Endothelial cell of umbilical vein (primary cell): ENCODE measurements around the gene RIMBP2. TPM values are rescaled to one million over a fixed set of nuclear protein-coding genes. Genes with fewer than 3 reads are reported as not detected.

Experiments used
- BruUV-seq: library from RNA; stranded (reverse); fragments of 400-500 nt; replicated peaks from 2 replicates; lab custom pipeline; 2021; lab: Mats Ljungman, UMichigan
- CTCF ChIA-PET: fragments of 300-600, 350-600 bp; sonication (Branson Sonifier 250); formaldehyde crosslinking; loops from one replicate; lab custom pipeline; 2021; ENCODE audit warnings: antibody characterized with exemption, inconsistent platforms; lab: Charles Lee
- POLR2A ChIA-PET: fragments of 300-600, 350-600 bp; sonication (Branson Sonifier 250); formaldehyde crosslinking; loops from one replicate; lab custom pipeline; 2021; ENCODE audit warnings: antibody characterized with exemption, inconsistent platforms; lab: Charles Lee
- DNase-seq: peaks from one replicate; pipeline ENCODE4 v3.0.0-alpha.2; 2011; ENCODE audit warnings: low read depth, low spot score
- FAIRE-seq: peaks from 2 replicates; lab custom pipeline; 2011; peaks lifted over from hg19 to GRCh38; lab: Jason Lieb, UNC
- H2AFZ ChIP-seq: 2 replicates; pipeline ENCODE4 v1.6.0; 2012; ENCODE audit warnings: low read depth, low read length, control low read depth, inconsistent platforms
- H3K27ac ChIP-seq: 2 replicates; pipeline ENCODE4 v1.5.1; 2011; ENCODE audit warnings: low read depth, mild to moderate bottlenecking, control low read depth, low read length, moderate library complexity; ENCODE audit not compliant: insufficient read depth
- H3K27me3 ChIP-seq, 2 experiments: 2 replicates each; pipeline versions ENCODE4 v1.6.0 to v1.6.1; 2011; ENCODE audit warnings: low read length in 2 of 2, mixed read lengths in 1 of 2; ENCODE audit not compliant: control insufficient read depth in 2 of 2, insufficient read depth in 2 of 2
- H3K36me3 ChIP-seq, 2 experiments: 2 replicates in 1 of 2; 3 replicates in 1 of 2; pipeline ENCODE4 v1.5.1; 2011; ENCODE audit warnings: low read length in 2 of 2, mild to moderate bottlenecking in 1 of 2, moderate library complexity in 1 of 2; ENCODE audit not compliant: control insufficient read depth in 2 of 2, insufficient read depth in 2 of 2; ENCODE audit errors: extremely low read depth in 1 of 2
- H3K4me1 ChIP-seq: 3 replicates; pipeline ENCODE4 v1.5.1; 2011; ENCODE audit warnings: mild to moderate bottlenecking, low read length; ENCODE audit not compliant: control insufficient read depth, insufficient read depth; ENCODE audit errors: extremely low read depth
- H3K4me2 ChIP-seq: 2 replicates; pipeline ENCODE4 v1.6.1; 2011; ENCODE audit warnings: low read length, control low read depth, mixed read lengths; ENCODE audit not compliant: insufficient read depth
- H3K4me3 ChIP-seq, 3 experiments: fragments of 200-600 bp in 1 of 3; sonication (generic), shearing (Covaris generic) in 1 of 3; replicated peaks in 1 of 3; 2 replicates each; pipeline ENCODE4 v1.5.1; 2011 to 2016; ENCODE audit warnings: control low read depth in 3 of 3, low read length in 3 of 3, mild to moderate bottlenecking in 2 of 3, inconsistent platforms in 1 of 3, low read depth in 1 of 3, moderate library complexity in 1 of 3; ENCODE audit not compliant: insufficient read depth in 1 of 3
- H3K79me2 ChIP-seq: 2 replicates; pipeline ENCODE4 v1.6.0; 2012; ENCODE audit warnings: low read length, inconsistent platforms; ENCODE audit not compliant: control insufficient read depth, insufficient read depth
- H3K9ac ChIP-seq: replicated peaks from 2 replicates; pipeline ENCODE3; 2011; ENCODE audit warnings: low read length, control low read depth; ENCODE audit not compliant: insufficient read depth; ENCODE audit errors: extremely low read depth
- H3K9me1 ChIP-seq: replicated peaks from 3 replicates; pipeline ENCODE4 v1.6.0; 2011; ENCODE audit warnings: mild to moderate bottlenecking, low read length; ENCODE audit not compliant: control insufficient read depth, insufficient read depth; ENCODE audit errors: extremely low read depth
- H3K9me3 ChIP-seq: replicated peaks from 2 replicates; pipeline ENCODE4 v1.5.1; 2012; ENCODE audit warnings: low read length, inconsistent platforms; ENCODE audit not compliant: control insufficient read depth, insufficient read depth
- H4K20me1 ChIP-seq: replicated peaks from 2 replicates; pipeline ENCODE3; 2011; ENCODE audit warnings: mild to moderate bottlenecking, low read length; ENCODE audit not compliant: control insufficient read depth, insufficient read depth; ENCODE audit errors: extremely low read depth
- EZH2 ChIP-seq: IDR thresholded peaks from 2 replicates; pipeline ENCODE4 v1.6.1; 2012; ENCODE audit warnings: borderline replicate concordance, low read depth, mild to moderate bottlenecking, moderate library complexity, low read length, inconsistent platforms; ENCODE audit not compliant: severe bottlenecking
- FOS ChIP-seq: IDR thresholded peaks from 2 replicates; pipeline ENCODE4 v1.6.1; 2011; ENCODE audit warnings: mild to moderate bottlenecking, low read length, moderate library complexity, borderline replicate concordance; ENCODE audit not compliant: insufficient read depth
- GATA2 ChIP-seq: IDR thresholded peaks from 2 replicates; pipeline ENCODE4 v1.7.0; 2011; ENCODE audit warnings: low read depth, mild to moderate bottlenecking, moderate library complexity, mixed read lengths, low read length; ENCODE audit not compliant: insufficient read length, insufficient read depth
- JUN ChIP-seq: IDR thresholded peaks from 2 replicates; pipeline ENCODE4 v1.6.1; 2011; ENCODE audit warnings: borderline replicate concordance, low read depth; ENCODE audit not compliant: insufficient read length, insufficient read depth
- MYC ChIP-seq: IDR thresholded peaks from one replicate; pipeline ENCODE4 v1.6.1; 2011; ENCODE audit warnings: mild to moderate bottlenecking, low read depth, low read length
- POLR2A ChIP-seq: IDR thresholded peaks from 2 replicates; pipeline ENCODE4 v1.6.1; 2012; ENCODE audit warnings: low read depth, mild to moderate bottlenecking, control low read depth, low read length
- POLR2AphosphoS5 ChIP-seq: IDR thresholded peaks from 2 replicates; pipeline ENCODE4 v1.6.1; 2012; ENCODE audit warnings: low read depth, mild to moderate bottlenecking, control low read depth, low read length, moderate library complexity; ENCODE audit not compliant: insufficient read depth
- dilution Hi-C: fragments of 300-500 bp; cut with MboI; formaldehyde crosslinking; loops from one replicate; pipeline ENCODE4 v1.15.0; 2019; ENCODE audit warnings: low sequenced_read_pairs; ENCODE audit not compliant: extremely low pct_ligation_motif_present
- intact Hi-C: fragments of 100-400 bp; cut with micrococcal nuclease; formaldehyde crosslinking; loops from one replicate; pipeline ENCODE4 v1.10.0; 2022
- polyA plus RNA-seq, 4 experiments: library from polyadenylated mRNA; depleted of rRNA in 3 of 4; stranded (reverse) in 3 of 4; unstranded in 1 of 4; fragments of >200 nt; gene quantifications; 2 replicates each; pipeline versions ENCODE4 v1.2.1 to v1.2.3, GENCODE V29; 2011 to 2012; ENCODE audit warnings: missing spikeins in 1 of 4
- total RNA-seq: library from RNA; stranded (reverse); gene quantifications from 2 replicates; pipeline ENCODE4 v1.2.3, GENCODE V29; 2021
- TF ChIP-seq, protein P1 (sequence below), 2 donors: IDR thresholded peaks; 1 replicate in 1 of 2; 2 replicates in 1 of 2; pipeline ENCODE4 v1.5.1; 2011; ENCODE audit warnings: low read length in 2 of 2, mild to moderate bottlenecking in 2 of 2, moderate library complexity in 2 of 2, control low read depth in 1 of 2, inconsistent platforms in 1 of 2, low read depth in 1 of 2; ENCODE audit not compliant: insufficient read depth in 1 of 2; ENCODE audit errors: extremely low read depth in 1 of 2
- TF ChIP-seq, protein P2 (sequence below): IDR thresholded peaks from 2 replicates; pipeline ENCODE4 v1.6.1; 2011; ENCODE audit not compliant: insufficient read depth, insufficient read length

Gene RIMBP2
- total and polyA plus RNA-seq, 2 donors (not counting 3 experiments of a cell fraction or from before 2014, with no cell fraction given) = 0.04 TPM; not detected in 1

DNA sequence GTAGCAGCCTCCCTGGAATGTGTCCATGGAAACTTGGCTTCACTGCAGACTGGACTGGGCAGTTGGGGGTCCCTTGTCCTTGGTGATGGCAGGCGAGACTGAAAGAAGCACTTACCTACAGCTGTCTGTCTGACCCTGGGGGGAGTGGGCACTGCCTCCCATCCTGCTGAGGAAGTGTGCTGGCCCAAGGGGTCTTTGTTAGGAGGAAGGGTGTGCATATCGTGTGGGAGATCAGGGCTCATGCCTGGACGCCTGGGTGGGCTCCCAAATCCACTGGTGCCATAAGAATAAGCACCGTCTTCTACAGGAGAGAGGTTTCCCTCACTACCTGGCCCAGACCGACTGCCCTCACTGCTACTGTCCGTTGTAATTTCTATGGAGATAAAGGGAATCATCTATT is 297.0 kb downstream of the RIMBP2 start:
- CTCF ChIA-PET = no interaction called here
- H4K20me1 ChIP-seq = no peaks in the 10 kb centered on the region
- DNase-seq = no peak
- no peak overlapping the region for H3K9ac ChIP-seq
- dilution Hi-C loops (no loop called here), intact Hi-C loops (no loop called here)
- no peak overlapping the region for H3K4me3 ChIP-seq
- no TSS peak for BruUV-seq
- TF ChIP-seq JUN (no peak), POLR2A (no peak), GATA2 (no peak), FOS (no peak), EZH2 (no peak), POLR2AphosphoS5 (no peak), MYC (no peak)
- TF ChIP-seq, protein P1, sequence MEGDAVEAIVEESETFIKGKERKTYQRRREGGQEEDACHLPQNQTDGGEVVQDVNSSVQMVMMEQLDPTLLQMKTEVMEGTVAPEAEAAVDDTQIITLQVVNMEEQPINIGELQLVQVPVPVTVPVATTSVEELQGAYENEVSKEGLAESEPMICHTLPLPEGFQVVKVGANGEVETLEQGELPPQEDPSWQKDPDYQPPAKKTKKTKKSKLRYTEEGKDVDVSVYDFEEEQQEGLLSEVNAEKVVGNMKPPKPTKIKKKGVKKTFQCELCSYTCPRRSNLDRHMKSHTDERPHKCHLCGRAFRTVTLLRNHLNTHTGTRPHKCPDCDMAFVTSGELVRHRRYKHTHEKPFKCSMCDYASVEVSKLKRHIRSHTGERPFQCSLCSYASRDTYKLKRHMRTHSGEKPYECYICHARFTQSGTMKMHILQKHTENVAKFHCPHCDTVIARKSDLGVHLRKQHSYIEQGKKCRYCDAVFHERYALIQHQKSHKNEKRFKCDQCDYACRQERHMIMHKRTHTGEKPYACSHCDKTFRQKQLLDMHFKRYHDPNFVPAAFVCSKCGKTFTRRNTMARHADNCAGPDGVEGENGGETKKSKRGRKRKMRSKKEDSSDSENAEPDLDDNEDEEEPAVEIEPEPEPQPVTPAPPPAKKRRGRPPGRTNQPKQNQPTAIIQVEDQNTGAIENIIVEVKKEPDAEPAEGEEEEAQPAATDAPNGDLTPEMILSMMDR (IDR thresholded peaks at IDR 0.05; ENCODE audit: extremely low read depth in 1 of 2, insufficient read depth in 1 of 2, low read depth in 1 of 2, low read length in 2 of 2) = no peak
- TF ChIP-seq, protein P2, sequence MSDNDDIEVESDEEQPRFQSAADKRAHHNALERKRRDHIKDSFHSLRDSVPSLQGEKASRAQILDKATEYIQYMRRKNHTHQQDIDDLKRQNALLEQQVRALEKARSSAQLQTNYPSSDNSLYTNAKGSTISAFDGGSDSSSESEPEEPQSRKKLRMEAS = no peak
- no peak overlapping the region for H2AFZ ChIP-seq
- H3K27me3 ChIP-seq = no peaks in the 10 kb centered on the region
- H3K9me3 ChIP-seq = peaks cover 13% of the 10 kb centered on the region
- no peak overlapping the region for H3K27ac ChIP-seq
- H3K4me1 ChIP-seq = no peaks in the 10 kb centered on the region
- no peaks in the 10 kb centered on the region for H3K36me3 ChIP-seq
- POLR2A ChIA-PET = no interaction called here
- H3K4me2 ChIP-seq = no peak overlapping the region
- FAIRE-seq = no peak
- H3K9me1 ChIP-seq = no peaks in the 10 kb centered on the region
- no peaks in the 10 kb centered on the region for H3K79me2 ChIP-seq
